Hepatocyte (in vitro differentiated cells): ENCODE data around the gene LEF1. TPM values are rescaled to one million over a fixed set of nuclear protein-coding genes. Genes with fewer than 3 reads are reported as not detected.

Source experiments
- DNase-seq: peaks from one replicate; pipeline ENCODE4 v3.0.0-alpha.2; 2016; ENCODE audit warnings: low spot score
- H2AFZ ChIP-seq: fragments of 200-600 bp; sonication (generic); 2 replicates; pipeline ENCODE4 v1.6.0; 2016; ENCODE audit warnings: antibody characterized with exemption, mild to moderate bottlenecking
- H3K27ac ChIP-seq: fragments of 200-600 bp; sonication (generic); 2 replicates; pipeline ENCODE4 v1.5.1; 2016; ENCODE audit warnings: mild to moderate bottlenecking
- H3K27me3 ChIP-seq: fragments of 200-600 bp; sonication (generic); 2 replicates; pipeline ENCODE4 v1.6.1; 2016
- H3K36me3 ChIP-seq: fragments of 200-600 bp; sonication (generic); replicated peaks from 2 replicates; pipeline ENCODE4 v1.5.1; 2016; ENCODE audit warnings: low read depth; ENCODE audit not compliant: insufficient read depth
- H3K4me1 ChIP-seq: fragments of 200-600 bp; sonication (generic); 2 replicates; pipeline ENCODE4 v1.5.1; 2016; ENCODE audit warnings: mild to moderate bottlenecking, moderate library complexity; ENCODE audit not compliant: insufficient read depth
- H3K4me2 ChIP-seq: fragments of 200-600 bp; sonication (generic); 2 replicates; pipeline ENCODE4 v1.6.0; 2016
- H3K4me3 ChIP-seq: fragments of 200-600 bp; sonication (generic); 2 replicates; pipeline ENCODE4 v1.5.1; 2016; ENCODE audit warnings: mild to moderate bottlenecking
- H3K79me2 ChIP-seq: fragments of 200-600 bp; sonication (generic); 2 replicates; pipeline ENCODE4 v1.6.0; 2017; ENCODE audit warnings: mild to moderate bottlenecking
- H3K9me2 ChIP-seq: fragments of 200-600 bp; sonication (generic); replicated peaks from 2 replicates; pipeline ENCODE4 v1.6.0; 2017; ENCODE audit warnings: mild to moderate bottlenecking; ENCODE audit not compliant: insufficient read depth
- H3K9me3 ChIP-seq: fragments of 200-600 bp; sonication (generic); 2 replicates; pipeline ENCODE4 v1.5.1; 2016; ENCODE audit warnings: low read depth, mild to moderate bottlenecking
- H4K20me1 ChIP-seq: fragments of 200-600 bp; sonication (generic); 2 replicates; pipeline ENCODE4 v1.6.0; 2016; ENCODE audit warnings: mild to moderate bottlenecking; ENCODE audit not compliant: insufficient read depth, poor library complexity, severe bottlenecking
- CTCF ChIP-seq: fragments of 200-600 bp; sonication (generic); IDR thresholded peaks from 2 replicates; pipeline ENCODE4 v1.5.1; 2016; ENCODE audit warnings: antibody characterized with exemption, mild to moderate bottlenecking; ENCODE audit not compliant: poor library complexity
- EZH2 ChIP-seq: fragments of 200-600 bp; sonication (generic); IDR thresholded peaks from 2 replicates; pipeline ENCODE4 v1.6.1; 2016; ENCODE audit warnings: antibody characterized with exemption, mild to moderate bottlenecking, borderline replicate concordance
- EZH2phosphoT487 ChIP-seq: fragments of 200-600 bp; sonication (generic); IDR thresholded peaks from one replicate; pipeline ENCODE4 v1.6.1; 2018; ENCODE audit warnings: antibody characterized with exemption, mild to moderate bottlenecking, low read depth, moderate library complexity; ENCODE audit not compliant: unreplicated experiment, severe bottlenecking
- WGBS: methylation state at CpG from one replicate; pipeline ENCODE4 v1.1.6; 2016; ENCODE audit warnings: low lambda C conversion rate; ENCODE audit errors: missing lambda C conversion rate; 5-methylcytosine and 5-hydroxymethylcytosine counted together
- polyA plus RNA-seq: library from polyadenylated mRNA; unstranded; fragments of >200 nt; fragmentation: Nextera tagmentation; extraction: Ambion mirVana; gene quantifications from 2 replicates; pipeline ENCODE4 v1.2.1, GENCODE V29; 2016
- total RNA-seq: library from RNA; depleted of rRNA; stranded (reverse); fragments of >200 nt; gene quantifications from 2 replicates; pipeline ENCODE4 v1.2.3, GENCODE V29; 2014

The LEF1 gene
- total and polyA plus RNA-seq, 2 experiments from 2014 or later, result 8.6 to 10.4 TPM

GRCh38 chr4:108192935-108193334 is 24.2 kb upstream of the LEF1 start:
- H2AFZ ChIP-seq, result no peak overlapping the region
- no peak overlapping the region for H3K4me3 ChIP-seq
- DNase-seq, result no peak
- H3K4me2 ChIP-seq, result no peak overlapping the region
- H3K9me2 ChIP-seq, result no peaks in the 10 kb centered on the region
- H3K9me3 ChIP-seq, result no peaks in the 10 kb centered on the region
- H3K27ac ChIP-seq, result no peak overlapping the region
- H4K20me1 ChIP-seq, result no peaks in the 10 kb centered on the region
- no peaks in the 10 kb centered on the region for H3K36me3 ChIP-seq
- no peaks in the 10 kb centered on the region for H3K79me2 ChIP-seq
- no peaks in the 10 kb centered on the region for H3K27me3 ChIP-seq
- TF ChIP-seq EZH2phosphoT487, result no peak
- no peak for TF ChIP-seq CTCF
- no peak for TF ChIP-seq EZH2
- H3K4me1 ChIP-seq, result no peaks in the 10 kb centered on the region
- 93% methylated on average over 3 of the region's 3 CpGs for WGBS

DNA sequence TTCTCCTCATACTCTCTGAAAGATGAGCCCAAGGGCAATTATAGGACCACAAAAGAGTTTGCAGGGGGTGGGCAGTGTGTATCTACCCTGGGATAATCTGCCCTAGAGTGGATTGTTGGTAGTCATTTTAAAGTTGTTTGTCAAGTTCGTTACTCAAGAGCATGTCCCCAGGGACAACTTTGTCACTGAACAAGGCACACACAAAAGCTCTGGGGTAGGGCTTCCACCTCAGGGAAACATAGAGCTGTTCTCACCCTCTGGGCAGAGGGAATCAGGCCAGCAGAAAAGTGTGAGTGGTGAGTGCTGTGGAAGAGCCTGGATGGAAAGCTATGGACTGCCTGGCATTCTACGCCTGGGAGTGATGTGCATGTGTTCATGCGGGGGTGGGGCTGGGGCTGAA is 23.3 kb upstream of the LEF1 start:
- no peaks in the 10 kb centered on the region for H3K79me2 ChIP-seq
- no peaks in the 10 kb centered on the region for H3K4me1 ChIP-seq
- DNase-seq, result no peak
- no peak overlapping the region for H3K27ac ChIP-seq
- no peaks in the 10 kb centered on the region for H4K20me1 ChIP-seq
- no peaks in the 10 kb centered on the region for H3K27me3 ChIP-seq
- 69% methylated on average over 3 of the region's 3 CpGs for WGBS
- no peaks in the 10 kb centered on the region for H3K9me3 ChIP-seq
- no peaks in the 10 kb centered on the region for H3K36me3 ChIP-seq
- no peak overlapping the region for H3K4me2 ChIP-seq
- no peak for TF ChIP-seq EZH2phosphoT487
- no peak for TF ChIP-seq CTCF
- TF ChIP-seq EZH2, result no peak
- H2AFZ ChIP-seq, result no peak overlapping the region
- no peak overlapping the region for H3K4me3 ChIP-seq
- H3K9me2 ChIP-seq, result no peaks in the 10 kb centered on the region

DNA sequence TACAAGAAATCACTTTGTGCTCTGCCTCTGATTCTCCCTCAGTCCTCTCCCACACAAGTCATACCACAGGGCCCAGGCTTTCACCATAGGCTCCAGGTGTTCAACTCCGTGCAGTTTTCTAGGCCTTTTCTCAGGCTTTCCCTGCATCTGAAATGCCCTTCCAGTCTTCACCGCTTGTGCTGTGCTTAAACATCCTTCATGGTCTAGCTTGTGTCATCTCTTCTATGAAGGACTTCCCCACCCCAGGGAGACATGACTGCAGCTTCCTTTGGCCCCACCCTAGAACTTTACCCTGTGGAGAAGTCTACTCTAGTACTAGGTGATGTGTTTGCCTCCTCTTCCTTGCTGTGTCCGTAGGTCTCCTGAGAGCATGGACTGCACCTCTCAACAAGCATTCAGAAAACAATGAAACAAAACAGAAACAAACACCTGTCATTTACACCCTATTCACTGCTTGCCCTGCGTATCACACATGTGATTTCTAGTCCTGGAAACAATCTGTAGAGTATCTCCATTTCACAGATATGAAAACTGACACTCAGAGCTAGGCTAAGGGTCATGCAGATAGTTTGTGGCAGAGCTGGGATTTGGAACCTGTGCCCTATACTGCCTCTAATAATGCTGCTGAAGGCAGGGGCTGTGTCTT is 22.7 kb upstream of the LEF1 start:
- TF ChIP-seq EZH2phosphoT487 (no peak), CTCF (no peak), EZH2 (no peak)
- no peak overlapping the region for H3K4me3 ChIP-seq
- H3K4me1 ChIP-seq, result no peaks in the 10 kb centered on the region
- H3K9me2 ChIP-seq, result no peaks in the 10 kb centered on the region
- no peak overlapping the region for H3K4me2 ChIP-seq
- H4K20me1 ChIP-seq, result no peaks in the 10 kb centered on the region
- no peak overlapping the region for H2AFZ ChIP-seq
- WGBS, result 88% methylated on average over 4 of the region's 4 CpGs
- H3K79me2 ChIP-seq, result no peaks in the 10 kb centered on the region
- H3K9me3 ChIP-seq, result no peaks in the 10 kb centered on the region
- no peaks in the 10 kb centered on the region for H3K27me3 ChIP-seq
- no peak for DNase-seq
- H3K27ac ChIP-seq, result no peak overlapping the region
- no peaks in the 10 kb centered on the region for H3K36me3 ChIP-seq
